Measurements from ENCODE around the gene LKAAEAR1.

Gene LKAAEAR1

DNA sequence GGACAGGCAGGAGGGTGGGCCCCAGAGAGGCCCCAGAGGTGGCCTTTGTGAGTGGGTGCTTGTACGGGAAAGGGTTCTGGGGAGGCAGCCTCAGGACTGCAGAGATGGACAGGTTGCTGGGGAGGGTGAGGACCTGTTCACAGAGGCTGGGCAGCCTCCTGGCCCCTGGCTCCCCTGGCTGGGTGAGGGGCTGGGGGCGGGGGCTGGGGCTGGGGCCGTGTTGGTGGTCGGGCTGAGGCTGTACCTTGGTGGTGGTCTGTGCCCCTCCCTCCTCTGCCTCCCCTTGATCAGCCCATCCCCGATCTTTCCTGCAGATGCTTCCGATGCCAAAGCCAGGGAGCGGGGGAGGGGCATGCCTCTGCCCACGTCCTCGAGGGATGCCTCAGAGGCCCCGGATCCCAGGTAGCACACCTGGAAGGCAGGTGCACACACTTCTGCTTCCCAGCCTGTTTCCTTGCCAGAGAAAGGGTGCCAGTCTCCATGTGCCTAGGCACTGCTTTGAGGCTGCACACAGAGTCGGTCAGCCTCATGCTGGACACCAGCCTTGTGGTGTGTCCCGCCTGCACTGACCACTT is 16.4 kb downstream of the LKAAEAR1 start:
- H3K4me3 ChIP-seq (ENCODE audit: low read depth, low read length): no peak overlapping the region
- no peak for DNase-seq (ENCODE audit: low read depth)
- TF ChIP-seq, protein P1, sequence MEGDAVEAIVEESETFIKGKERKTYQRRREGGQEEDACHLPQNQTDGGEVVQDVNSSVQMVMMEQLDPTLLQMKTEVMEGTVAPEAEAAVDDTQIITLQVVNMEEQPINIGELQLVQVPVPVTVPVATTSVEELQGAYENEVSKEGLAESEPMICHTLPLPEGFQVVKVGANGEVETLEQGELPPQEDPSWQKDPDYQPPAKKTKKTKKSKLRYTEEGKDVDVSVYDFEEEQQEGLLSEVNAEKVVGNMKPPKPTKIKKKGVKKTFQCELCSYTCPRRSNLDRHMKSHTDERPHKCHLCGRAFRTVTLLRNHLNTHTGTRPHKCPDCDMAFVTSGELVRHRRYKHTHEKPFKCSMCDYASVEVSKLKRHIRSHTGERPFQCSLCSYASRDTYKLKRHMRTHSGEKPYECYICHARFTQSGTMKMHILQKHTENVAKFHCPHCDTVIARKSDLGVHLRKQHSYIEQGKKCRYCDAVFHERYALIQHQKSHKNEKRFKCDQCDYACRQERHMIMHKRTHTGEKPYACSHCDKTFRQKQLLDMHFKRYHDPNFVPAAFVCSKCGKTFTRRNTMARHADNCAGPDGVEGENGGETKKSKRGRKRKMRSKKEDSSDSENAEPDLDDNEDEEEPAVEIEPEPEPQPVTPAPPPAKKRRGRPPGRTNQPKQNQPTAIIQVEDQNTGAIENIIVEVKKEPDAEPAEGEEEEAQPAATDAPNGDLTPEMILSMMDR (IDR thresholded peaks at IDR 0.05; ENCODE audit: control insufficient read depth, extremely low read depth, insufficient read depth): no peak

DNA sequence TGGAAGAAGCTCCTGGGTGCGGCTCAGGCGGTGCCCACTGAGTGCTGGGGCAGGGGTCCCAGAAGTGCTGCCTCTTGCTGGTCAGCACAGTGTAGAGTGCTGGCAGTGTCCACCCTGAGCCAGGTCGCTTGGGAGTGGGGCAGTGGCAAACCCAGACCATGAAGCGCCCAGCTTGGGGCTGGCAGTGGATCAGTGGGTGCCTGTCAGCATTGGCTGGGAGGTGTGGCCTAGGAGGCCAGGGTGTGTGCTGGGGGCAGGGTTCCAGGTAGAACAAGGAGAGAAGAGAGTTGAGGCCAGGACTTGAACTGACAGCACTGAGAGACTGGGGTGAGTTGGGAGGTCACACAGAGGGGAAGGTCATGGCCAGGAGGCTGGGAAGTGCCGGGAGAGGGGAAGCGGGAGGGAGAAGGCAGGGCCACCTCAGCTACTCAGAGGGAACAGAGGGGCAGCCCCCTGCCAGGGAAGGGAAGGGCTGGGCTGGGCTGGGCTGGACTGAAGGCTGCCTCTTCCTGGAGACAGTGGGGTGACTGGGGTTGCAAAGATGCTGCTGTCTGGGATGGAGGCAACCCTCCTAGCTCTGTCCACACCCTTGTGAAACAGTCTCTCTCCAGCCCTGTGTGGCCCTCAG is 17.1 kb downstream of the LKAAEAR1 start:
- H3K4me3 ChIP-seq (ENCODE audit: low read depth, low read length): no peak overlapping the region
- DNase-seq (ENCODE audit: low read depth): no peak

DNA sequence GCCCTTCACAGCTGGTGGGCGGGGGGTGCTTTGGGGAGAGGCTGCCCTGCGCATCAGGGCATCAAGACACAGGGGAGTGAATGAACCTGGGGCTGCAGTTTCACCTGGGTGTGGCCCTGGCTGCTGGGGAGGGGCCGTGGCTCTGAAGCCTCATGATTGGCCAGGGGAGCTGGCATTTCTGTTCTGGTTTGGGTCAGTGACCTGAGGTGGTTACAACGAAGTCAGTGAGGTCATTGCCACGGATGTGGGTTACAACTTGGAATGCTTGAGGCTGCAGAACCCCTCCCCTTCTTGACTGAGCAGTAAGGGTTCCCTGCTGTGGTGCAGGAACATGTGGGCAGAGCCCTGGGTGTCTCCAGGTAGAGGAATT is 18.2 kb downstream of the LKAAEAR1 start:
- no peak for DNase-seq (ENCODE audit: low read depth)
- TF ChIP-seq, protein P1 (IDR thresholded peaks at IDR 0.05; ENCODE audit: control insufficient read depth, extremely low read depth, insufficient read depth): no peak
- no peak overlapping the region for H3K4me3 ChIP-seq (ENCODE audit: low read depth, low read length)

More for the DNA sequence above, 17.1 kb downstream of the LKAAEAR1 start:
- TF ChIP-seq, protein P1 (IDR thresholded peaks at IDR 0.05; ENCODE audit: control insufficient read depth, extremely low read depth, insufficient read depth): no peak

DNA sequence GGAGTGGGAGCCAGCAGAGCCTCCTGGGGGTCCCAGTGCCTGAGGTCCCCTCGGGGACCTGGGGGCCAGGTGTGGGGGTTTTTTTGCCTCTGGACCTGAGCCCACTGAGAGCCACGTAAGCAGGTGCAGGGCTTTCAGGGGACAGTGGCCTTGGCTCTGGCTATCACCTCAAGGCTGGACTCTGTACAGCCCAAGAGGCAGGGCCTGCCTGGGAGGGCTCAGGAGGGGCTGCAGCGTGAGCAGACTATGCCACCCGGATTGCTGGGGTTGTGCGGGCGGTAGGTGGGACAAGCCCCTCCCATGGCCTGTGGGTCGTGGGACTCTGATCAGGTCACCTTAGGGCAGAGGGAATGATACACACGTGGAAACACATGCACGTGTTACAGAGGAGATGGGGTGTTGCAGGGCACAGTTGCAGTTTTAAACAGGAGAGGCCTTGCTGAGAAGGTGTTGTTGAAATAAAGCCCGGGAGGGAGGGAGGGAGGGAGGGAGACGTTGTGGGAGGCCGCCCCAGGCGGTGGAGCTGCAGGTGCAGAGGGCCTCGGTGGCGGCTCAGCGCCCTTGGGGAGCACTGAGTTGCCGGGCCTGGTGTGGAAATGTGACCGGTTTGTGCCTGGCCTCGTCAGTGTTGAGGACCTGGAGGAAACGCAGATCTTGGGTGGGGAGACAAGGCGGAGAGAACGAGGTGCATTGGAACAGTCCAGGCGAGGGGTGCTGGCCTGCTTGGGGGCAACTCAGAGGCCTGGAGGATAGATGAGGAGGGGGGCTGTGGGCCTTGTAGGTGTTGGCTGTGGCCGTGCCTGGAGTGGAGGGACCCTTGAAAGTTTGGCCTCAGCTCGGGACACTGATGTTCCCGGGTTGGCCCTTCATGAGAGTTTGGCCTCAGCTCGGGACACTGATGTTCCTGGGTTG is 18.9 kb downstream of the LKAAEAR1 start:
- H3K4me3 ChIP-seq (ENCODE audit: low read depth, low read length): no peak overlapping the region
- no peak for DNase-seq (ENCODE audit: low read depth)
- TF ChIP-seq, protein P1 (IDR thresholded peaks at IDR 0.05; ENCODE audit: control insufficient read depth, extremely low read depth, insufficient read depth): no peak

DNA sequence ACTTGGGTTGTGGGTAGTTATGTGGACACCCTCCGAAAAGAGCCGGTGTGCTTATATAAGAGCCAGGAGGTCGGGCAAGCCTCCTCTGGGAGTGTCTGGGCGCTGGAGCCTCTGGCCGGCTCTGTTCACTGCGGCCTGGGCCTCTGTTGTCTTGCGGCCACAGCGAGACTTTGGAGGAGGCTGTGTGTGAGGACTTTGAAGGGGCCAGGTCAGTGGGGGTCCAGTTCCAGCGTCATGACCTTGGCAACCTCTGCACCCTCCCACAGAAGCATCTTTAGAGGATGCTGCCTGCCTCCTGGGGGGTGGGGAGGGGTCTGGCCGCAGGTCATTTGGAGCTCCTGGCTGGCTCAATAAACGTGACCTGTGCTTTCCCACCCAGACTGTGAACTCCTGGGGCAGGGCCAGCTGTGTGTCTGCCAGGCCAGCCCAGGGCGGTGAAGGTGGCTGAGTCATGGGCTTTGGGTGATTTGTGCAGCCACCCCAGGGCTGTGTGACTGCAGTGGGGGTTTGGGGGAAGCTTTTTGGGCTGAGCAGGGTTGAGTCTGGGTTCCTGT is 20.0 kb downstream of the LKAAEAR1 start:
- no peak for DNase-seq (ENCODE audit: low read depth)
- peak overlapping the region; percentile 90 for H3K4me3 ChIP-seq (ENCODE audit: low read depth, low read length)
- TF ChIP-seq, protein P1 (IDR thresholded peaks at IDR 0.05; ENCODE audit: control insufficient read depth, extremely low read depth, insufficient read depth): no peak

DNA sequence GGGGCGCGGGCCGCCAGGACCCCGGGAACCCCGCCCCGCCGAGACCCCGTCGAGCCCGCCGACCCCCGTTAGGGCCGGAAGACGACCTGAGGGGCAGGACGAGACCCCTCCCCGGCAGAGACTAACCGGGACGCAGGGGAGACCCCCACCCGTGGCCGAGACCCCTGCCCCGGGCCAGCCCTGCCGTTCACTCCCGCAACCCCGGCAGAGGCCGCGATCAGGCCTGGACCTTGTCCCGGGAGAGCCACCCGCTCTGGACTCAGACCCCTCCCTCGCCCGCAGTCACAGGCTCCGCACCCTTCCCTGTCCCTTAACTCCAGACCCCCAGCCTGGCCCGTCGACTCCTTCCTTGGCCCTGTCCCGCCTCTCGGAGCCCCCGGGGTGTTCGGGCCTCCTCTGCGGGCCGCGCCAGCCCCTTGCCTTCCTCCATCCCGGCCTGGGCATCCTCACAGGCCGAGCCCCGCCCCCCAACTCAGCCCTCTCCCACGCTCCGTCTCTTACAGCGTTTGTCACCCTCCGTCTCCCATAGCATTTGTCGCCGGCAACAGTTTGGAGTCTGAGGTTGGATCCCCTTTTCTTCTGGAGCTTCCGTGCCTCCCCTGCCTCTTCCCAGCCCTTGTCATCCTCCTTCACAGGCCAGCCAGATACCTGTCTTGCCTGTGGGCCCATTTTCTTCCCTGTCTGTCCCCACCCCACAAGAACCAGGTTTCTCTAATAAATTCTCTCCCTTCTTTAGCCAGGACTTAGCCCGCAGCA is 20.6 kb downstream of the LKAAEAR1 start:
- DNase-seq (ENCODE audit: low read depth): no peak
- TF ChIP-seq, protein P1 (IDR thresholded peaks at IDR 0.05; ENCODE audit: control insufficient read depth, extremely low read depth, insufficient read depth): no peak
- H3K4me3 ChIP-seq (ENCODE audit: low read depth, low read length): peak overlapping the region; percentile 90

Measured in LNCaP clone FGC (cell line).